Measurements from ENCODE around the gene CEBPE. TPM values are rescaled to one million over a fixed set of nuclear protein-coding genes. Genes with fewer than 3 reads are reported as not detected.

The CEBPE gene
- total RNA-seq, 2 donors from 2014 or later, result not detected

DNA sequence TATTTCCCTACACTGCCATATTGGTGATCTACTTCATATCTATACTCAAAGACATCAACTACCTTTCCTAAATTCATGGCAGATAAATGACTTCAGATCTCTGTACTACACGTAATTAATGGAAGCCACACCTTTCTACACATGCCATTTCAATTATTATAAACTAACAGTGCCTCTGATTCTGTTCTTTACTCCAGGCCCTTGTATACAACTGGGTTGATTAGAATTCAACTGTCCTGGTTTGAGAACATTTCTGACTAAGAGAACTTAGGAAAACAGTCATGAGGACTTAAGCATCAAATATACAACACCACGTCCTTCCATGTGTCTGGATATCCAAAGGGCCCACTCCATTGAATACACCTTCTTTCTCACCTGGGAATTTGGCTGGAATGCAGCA, 26.0 kb downstream of the CEBPE start:
- no peak for DNase-seq
- intact Hi-C loops (cut with DNase I, micrococcal nuclease), result no loop called here
- ATAC-seq, result no peak

DNA sequence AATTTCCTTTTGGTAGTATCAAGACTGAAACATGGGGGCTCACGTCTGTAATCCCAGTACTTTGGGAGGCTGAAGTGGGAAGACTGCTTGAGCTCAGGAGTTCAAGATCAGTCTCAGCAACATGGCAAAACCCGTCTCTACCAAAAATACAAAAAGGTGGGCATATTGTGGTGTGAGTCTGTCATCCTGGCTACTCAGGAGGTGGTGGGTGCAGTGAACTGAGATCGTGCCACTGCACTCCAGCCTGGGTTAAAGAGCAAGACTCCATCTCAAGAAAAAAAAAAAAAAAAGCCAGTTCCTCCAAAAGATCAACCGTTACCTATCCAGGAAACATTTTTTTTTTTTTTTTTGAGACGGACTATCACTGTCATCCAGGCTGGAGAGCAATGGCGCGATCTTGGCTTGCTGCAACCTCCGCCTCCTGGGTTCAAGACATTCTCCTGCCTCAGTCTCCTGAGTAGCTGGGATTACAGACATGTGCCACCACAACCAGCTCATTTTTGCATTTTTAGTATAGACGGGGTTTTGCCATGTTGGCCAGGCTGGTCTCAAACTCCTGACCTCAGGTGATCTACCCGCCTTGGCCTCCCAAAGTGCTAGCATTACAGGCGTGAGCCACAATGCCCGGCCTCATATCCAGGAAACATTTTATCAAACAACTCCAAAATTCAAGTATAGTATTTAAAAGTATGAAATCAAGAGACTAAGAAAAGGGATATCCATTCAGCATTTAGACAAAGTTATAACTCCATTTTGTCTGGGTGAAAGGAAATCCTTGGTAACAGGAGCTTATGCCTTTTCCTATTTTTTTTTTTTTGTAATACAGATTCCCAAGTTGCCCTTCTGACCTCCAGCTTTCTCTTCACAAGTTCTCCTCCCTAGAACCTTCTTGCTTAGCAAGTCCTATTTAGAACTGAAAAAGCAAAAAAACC, 27.5 kb downstream of the CEBPE start:
- ATAC-seq (no peak), DNase-seq (no peak)
- intact Hi-C loops (cut with DNase I, micrococcal nuclease), result no loop called here

- DNase-seq (no peak), ATAC-seq (no peak)
- intact Hi-C loops (cut with DNase I, micrococcal nuclease), result no loop called here
Measured at GRCh38 chr14:23090254-23090636, 28.8 kb downstream of the CEBPE start.

DNA sequence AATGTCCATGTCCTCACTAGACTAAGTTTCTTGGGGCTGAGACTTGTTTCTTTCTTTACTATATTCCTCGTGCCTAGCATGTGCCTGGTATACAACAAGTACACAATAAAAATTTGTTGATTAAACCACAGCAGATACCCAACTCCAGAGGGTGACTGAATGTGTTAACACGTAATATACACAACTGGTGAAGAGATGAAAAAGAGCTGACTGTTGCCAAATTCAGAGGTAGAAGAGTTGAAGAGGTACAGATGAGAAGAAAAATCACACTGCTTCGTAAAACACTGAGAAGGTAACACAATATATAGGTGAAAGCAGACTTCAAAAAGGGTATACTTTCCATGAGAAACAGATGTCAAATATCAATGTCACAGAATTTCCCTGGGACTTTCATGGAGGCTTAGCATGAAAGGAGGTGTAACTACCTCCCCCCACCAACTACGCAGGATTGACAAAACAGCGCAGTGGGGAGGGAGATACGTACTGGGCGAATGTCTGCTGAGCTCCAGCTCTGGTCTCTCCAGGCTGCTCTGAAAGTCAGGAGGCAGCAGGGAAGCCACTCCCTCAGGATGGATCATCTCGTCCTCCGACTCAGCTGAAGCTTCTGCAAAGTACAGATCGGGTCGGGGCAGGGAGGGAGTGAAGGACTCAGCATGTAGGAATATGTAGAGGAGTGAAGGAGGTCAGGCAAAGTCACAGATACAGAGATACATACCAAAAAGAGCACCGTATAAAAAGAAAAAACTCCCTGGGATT, 29.4 kb downstream of the CEBPE start:
- intact Hi-C loops (cut with DNase I, micrococcal nuclease), result no loop called here
- DNase-seq (no peak), ATAC-seq (no peak)

- DNase-seq (no peak), ATAC-seq (peak; percentile 74)
- intact Hi-C loops (cut with DNase I, micrococcal nuclease), result no loop called here
Measured at GRCh38 chr14:23086565-23086964, 32.5 kb downstream of the CEBPE start.

DNA sequence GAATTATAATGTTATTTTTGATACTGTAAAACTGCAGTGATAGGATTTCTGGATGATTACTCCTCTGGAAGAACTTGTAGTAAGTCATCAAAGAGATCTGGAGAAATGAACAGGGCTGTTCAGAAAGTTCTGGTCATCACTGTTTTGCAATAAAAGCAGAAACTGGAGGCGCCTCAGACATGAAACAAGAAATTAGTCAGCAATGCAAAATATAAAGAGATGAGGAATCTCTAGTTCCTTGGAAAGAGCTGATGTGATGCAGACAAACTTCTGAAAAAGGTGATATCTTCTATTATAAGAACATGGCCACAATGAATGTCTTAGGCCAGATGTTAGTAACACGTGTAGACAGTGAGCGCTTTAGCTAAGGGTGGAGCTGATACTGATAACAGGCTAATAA, 33.6 kb downstream of the CEBPE start:
- ATAC-seq, result no peak
- no peak for DNase-seq

GRCh38 chr14:23080474-23080873, 38.6 kb downstream of the CEBPE start:
- no peak for DNase-seq
- no peak for ATAC-seq
- intact Hi-C loops (cut with DNase I, micrococcal nuclease), result no loop called here

More for the DNA sequence above, 33.6 kb downstream of the CEBPE start:
- intact Hi-C loops (cut with DNase I, micrococcal nuclease), result no loop called here

- ATAC-seq (no peak), DNase-seq (no peak)
- intact Hi-C loops (cut with DNase I, micrococcal nuclease), result no loop called here
Measured at GRCh38 chr14:23079716-23080115, 39.3 kb downstream of the CEBPE start.

DNA sequence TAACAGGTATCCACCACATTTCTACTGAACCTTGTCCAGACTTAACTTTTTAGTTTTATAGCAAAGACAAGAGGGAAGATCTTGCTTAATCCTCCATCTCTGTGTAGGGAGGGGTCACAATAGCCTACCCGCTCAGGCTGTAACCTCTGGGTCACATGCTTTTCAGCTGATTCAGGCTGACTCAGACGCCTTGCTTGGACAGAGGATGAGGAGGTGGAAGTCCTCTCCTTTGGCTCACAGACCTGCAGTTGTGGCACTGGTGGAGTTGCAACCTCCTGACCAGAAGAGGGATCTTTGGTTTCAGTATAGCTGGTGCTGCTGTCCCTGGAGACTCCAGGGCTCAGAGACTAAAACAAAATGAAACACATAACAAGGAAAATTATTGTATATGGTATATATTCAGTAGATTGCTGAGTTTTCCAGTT, 40.4 kb downstream of the CEBPE start:
- ATAC-seq (peak; percentile 83), DNase-seq (peak in 1 of 2 donors; percentile 80)
- intact Hi-C loops (cut with DNase I, micrococcal nuclease), result no loop called here

- ATAC-seq, result no peak
- DNase-seq, result no peak
- intact Hi-C loops (cut with DNase I, micrococcal nuclease), result no loop called here
Measured at GRCh38 chr14:23077962-23078361, 41.1 kb downstream of the CEBPE start.

GRCh38 chr14:23076785-23077408, 42.2 kb downstream of the CEBPE start:
- ATAC-seq (no peak), DNase-seq (no peak)
- intact Hi-C loops (cut with DNase I, micrococcal nuclease), result no loop called here

DNA sequence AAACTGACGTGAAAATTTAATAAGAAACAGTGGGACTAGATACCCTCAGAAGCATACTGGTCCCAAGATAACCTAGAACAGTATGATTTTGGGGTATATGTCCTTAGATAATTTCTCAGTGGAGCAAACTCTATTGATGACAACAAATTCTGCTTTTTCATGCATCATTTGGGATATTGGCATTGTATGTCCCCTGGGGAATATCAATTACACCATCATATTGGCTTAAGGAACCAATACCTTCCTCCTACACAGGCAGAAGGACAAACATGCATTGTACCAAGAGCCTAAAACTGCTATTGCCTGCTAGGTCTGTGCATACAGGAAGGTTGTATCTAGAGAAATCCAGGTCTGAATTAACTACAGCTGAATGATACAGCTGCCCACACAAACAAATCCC, 44.1 kb downstream of the CEBPE start:
- DNase-seq (no peak), ATAC-seq (no peak)
- intact Hi-C loops (cut with DNase I, micrococcal nuclease), result no loop called here

DNA sequence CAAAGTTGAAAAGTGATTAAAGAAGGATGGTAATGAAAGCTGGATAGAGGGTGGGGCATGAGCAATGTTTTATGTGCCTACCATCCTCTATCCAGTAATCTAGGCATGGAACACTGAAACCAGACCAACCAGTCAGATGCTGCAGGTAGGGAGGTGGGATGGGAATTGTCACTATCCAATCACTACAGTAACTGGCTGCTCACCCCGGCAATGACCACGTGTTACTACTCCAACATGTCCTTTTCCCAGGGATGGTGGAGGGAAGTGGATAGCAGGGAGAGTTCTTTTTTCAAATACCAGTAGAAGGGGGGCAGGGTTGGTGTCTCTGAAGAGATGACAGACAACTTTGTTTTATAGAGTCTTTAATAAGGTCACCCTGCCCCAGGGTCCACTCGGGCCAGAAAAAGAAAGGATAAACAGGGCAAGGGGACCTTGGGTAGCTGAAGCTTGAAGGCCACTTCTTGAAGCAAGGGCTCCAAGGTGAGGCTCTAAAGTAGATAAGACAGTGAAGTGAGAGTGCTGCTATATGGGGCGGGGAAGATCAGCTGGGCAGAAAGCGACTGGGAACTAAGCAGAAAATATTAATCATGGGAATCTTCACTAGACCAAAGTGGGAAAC, 47.0 kb downstream of the CEBPE start:
- ATAC-seq, result peak; percentile 58
- DNase-seq, result peak in 1 of 2 donors; percentile 47
- intact Hi-C loops (cut with DNase I, micrococcal nuclease), result no loop called here

DNA sequence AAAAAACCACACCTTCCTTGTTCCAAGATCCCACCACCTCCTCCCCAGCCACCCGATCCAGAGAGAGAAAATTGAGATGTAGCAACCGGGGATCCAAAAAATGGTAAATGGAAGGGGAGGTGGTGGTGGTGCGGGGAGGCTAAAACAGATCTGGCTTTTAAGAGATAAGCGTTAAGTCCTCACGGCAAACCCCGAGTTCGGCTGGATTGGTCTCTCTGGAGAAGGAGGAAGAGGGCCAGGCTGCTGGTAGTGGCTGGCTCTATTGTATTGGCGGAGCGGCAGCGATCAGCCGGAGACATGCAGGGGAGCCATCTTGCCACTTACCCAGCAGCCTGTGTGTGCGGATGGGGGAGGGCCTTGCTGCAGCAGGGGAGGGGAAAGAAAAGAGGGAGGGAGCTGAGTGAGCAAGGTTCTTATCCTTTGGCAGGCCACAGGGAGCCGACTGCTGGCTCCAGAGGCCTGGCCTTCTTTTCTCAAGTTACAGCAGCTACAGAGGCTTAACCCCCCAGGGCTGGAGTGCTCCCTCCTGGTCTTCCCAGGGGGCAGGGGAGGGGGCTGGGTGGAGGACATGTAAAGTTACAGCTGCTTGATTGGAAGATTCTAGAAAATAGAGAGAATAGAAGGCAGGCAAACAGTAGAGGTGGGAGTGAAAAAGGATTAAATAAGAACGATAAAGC, 47.7 kb downstream of the CEBPE start:
- DNase-seq (peak; percentile 81 to 89), ATAC-seq (peak; percentile 88)

DNA sequence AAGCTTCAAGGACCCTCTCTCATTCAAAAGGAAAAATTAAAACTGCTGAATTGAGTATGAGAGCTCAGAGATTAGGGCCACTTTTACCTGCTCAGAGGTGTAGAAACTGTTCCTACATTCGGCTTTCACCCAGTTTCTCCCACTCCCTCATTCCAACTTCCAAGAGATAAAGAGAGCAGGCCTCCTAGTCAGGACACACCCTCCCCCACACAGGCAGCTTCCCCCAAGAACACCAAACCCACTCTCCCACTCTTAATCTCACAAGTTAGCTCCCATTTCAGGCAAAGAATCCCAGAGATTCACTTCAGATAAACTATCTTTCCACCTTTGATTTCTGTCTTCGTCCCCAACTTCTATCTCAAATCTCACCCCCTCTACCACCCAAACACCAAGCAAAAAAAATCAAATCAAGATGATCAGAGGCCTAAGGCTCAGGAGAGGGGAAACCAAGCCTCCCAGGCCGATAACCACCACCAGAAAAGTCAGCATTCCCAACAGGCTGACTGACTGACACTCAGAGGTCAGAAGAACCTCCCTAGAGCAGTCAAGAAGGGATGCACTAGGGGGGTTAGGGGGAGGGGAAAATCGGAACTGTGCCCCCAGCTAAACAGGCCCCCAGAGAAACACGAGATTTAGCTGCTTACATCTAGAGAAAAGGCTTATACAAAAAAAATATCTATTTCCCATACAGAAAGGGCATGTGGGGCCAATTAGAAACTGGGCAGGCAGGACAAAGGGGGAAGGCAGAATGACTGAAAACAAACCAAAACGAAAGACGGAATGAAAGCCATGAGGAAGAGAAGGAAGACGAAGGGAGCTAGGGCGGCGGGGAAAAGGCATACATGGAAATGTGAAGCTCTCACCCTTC, 48.6 kb downstream of the CEBPE start:
- DNase-seq (no peak), ATAC-seq (no peak)
- intact Hi-C loops (cut with DNase I, micrococcal nuclease), result no loop called here

More for the DNA sequence above, 47.7 kb downstream of the CEBPE start:
- intact Hi-C loops (cut with DNase I, micrococcal nuclease), result no loop called here

DNA sequence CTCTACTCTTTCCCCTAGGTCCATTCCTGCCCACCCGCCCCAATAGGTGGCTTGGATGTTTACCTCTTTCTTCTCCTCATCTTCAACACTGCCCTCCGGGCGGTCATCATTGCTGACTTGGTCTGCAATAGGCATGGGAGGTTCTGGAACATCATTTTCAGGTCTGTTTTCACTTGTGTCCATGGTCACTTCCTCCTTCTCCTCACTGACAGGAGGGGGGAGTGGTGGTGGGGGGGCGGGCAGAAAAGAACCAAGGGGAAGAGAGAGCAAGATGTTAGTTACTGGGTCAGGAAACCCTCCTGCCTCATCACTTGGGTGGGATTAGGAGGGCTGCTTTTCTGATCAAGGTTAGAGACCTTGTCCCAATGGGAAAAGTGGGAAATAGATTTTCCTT, 49.6 kb downstream of the CEBPE start:
- DNase-seq, result no peak
- intact Hi-C loops (cut with DNase I, micrococcal nuclease), result no loop called here
- no peak for ATAC-seq

DNA sequence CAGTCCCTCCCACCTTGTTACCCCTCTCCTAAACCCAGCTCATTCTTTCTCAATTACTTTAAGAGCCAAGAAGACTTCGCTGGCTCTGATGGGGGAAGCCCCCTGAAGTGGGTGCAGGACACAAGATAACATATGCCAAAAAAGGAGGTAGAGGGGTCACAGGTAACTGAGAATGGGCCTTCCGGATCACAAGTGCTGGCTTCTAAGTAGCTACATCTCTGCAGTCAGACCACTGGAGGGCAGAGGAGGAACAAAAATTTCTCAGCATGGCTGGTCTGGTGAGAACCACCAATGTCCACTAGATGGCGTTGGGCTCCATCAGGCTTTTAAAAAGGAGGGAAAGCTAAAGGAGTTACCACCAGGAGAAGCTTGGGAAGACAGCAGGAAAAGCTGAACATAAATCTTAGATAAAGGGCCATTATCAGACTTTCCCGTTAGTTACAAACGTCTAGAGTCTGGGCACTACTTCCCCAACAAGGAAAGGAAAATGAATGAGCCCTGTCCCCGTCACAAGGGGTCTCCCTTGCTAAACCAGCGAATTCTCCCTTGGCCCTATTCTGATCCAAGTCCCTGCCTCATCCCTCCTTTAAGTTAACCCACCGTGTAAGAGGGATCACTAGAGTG, 50.2 kb downstream of the CEBPE start:
- intact Hi-C loops (cut with DNase I, micrococcal nuclease), result no loop called here
- ATAC-seq, result peak; percentile 67

More for the DNA sequence above, 50.2 kb downstream of the CEBPE start:
- peak; percentile 74 to 79 for DNase-seq

All from left colon (tissue), 2 donors.